DOHH2 (cell line): Measurements from ENCODE around the gene IL19.

Experiments
- H3F3A ChIP-seq: fragments of 200-600 bp; sonication (generic), shearing (Covaris generic); 2 replicates; pipeline ENCODE4 v1.6.0; 2016; ENCODE audit warnings: antibody characterized with exemption, mild to moderate bottlenecking; ENCODE audit not compliant: control insufficient read depth, insufficient read depth
- H3K27ac ChIP-seq: fragments of 200-600 bp; sonication (generic); 2 replicates; pipeline ENCODE4 v1.5.1; 2014; ENCODE audit warnings: low read depth, mild to moderate bottlenecking, low read length, moderate library complexity
- H3K27me3 ChIP-seq: fragments of 200-600 bp; sonication (generic); 2 replicates; pipeline ENCODE4 v1.6.1; 2014; ENCODE audit warnings: mild to moderate bottlenecking, low read length, mixed read lengths; ENCODE audit not compliant: control insufficient read depth
- H3K36me3 ChIP-seq: fragments of 200-600 bp; sonication (generic); 2 replicates; pipeline ENCODE4 v1.6.1; 2014; ENCODE audit warnings: mild to moderate bottlenecking, low read length, moderate library complexity, mixed read lengths; ENCODE audit not compliant: control insufficient read depth
- H3K4me1 ChIP-seq: fragments of 200-600 bp; sonication (generic); 2 replicates; pipeline ENCODE4 v1.6.1; 2014; ENCODE audit warnings: mild to moderate bottlenecking, low read length, mixed read lengths; ENCODE audit not compliant: control insufficient read depth
- H3K4me2 ChIP-seq: fragments of 200-600 bp; sonication (generic); 2 replicates; pipeline ENCODE4 v1.6.0; 2014; ENCODE audit warnings: mild to moderate bottlenecking, low read length, moderate library complexity
- H3K4me3 ChIP-seq: fragments of 200-600 bp; sonication (generic); 2 replicates; pipeline ENCODE4 v1.5.1; 2014; ENCODE audit warnings: mild to moderate bottlenecking, low read length, mixed read lengths
- H3K79me2 ChIP-seq: fragments of 200-600 bp; sonication (generic); 2 replicates; pipeline ENCODE4 v1.6.1; 2014; ENCODE audit warnings: mild to moderate bottlenecking, low read length, mixed read lengths; ENCODE audit not compliant: control insufficient read depth
- H3K9me2 ChIP-seq: fragments of 200-600 bp; sonication (generic); replicated peaks from 2 replicates; pipeline ENCODE4 v1.6.1; 2014; ENCODE audit warnings: mild to moderate bottlenecking, low read length, mixed read lengths; ENCODE audit not compliant: control insufficient read depth
- H3K9me3 ChIP-seq: fragments of 200-600 bp; sonication (generic); 2 replicates; pipeline ENCODE4 v1.6.1; 2014; ENCODE audit warnings: antibody characterized with exemption, low read length, mixed read lengths; ENCODE audit not compliant: control insufficient read depth, insufficient read depth
- H4K20me1 ChIP-seq: fragments of 200-600 bp; sonication (generic); 2 replicates; pipeline ENCODE4 v1.6.0; 2014; ENCODE audit warnings: low read depth, mild to moderate bottlenecking, antibody characterized with exemption, low read length, moderate library complexity; ENCODE audit not compliant: control insufficient read depth, insufficient read depth
- EZH2phosphoT487 ChIP-seq: fragments of 200-600 bp; sonication (generic); IDR thresholded peaks from 2 replicates; pipeline ENCODE4 v1.6.1; 2017; ENCODE audit warnings: borderline replicate concordance, mild to moderate bottlenecking, antibody characterized with exemption, low read length, moderate library complexity, mixed read lengths
- TF ChIP-seq, protein P1 (sequence below): fragments of 200-600 bp; sonication (generic); IDR thresholded peaks from one replicate; pipeline ENCODE4 v1.5.1; 2014; ENCODE audit warnings: antibody characterized with exemption, mild to moderate bottlenecking, low read depth, low read length; ENCODE audit not compliant: poor library complexity, severe bottlenecking

The IL19 gene

DNA sequence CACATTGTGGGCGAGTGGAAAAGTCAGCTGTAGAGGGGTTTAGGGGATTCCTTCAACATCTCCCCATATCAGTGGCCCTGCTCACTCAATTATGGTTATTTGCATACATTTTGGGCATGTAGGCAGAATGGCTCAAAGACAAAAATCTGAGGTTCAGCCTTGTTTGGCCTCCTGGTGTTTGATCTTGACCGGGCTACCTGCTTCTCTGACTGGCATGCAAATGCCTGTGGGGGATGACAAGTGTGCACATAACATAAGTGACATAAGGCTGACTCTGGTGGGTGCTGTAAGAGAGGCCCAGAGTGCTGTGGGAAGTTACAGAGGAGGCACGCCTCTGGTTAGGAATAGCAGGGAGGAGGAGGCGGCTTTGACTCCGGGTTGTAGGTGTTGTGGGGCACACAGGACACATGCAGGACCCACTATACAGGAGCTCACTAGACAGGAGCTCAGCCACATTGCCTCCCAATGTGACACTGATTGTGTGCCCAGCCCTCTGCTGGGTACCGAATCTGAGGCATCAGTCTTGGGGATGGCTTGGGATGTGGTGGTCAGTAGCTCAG lies 29.4 kb upstream of the IL19 start:
- TF ChIP-seq, protein P1, sequence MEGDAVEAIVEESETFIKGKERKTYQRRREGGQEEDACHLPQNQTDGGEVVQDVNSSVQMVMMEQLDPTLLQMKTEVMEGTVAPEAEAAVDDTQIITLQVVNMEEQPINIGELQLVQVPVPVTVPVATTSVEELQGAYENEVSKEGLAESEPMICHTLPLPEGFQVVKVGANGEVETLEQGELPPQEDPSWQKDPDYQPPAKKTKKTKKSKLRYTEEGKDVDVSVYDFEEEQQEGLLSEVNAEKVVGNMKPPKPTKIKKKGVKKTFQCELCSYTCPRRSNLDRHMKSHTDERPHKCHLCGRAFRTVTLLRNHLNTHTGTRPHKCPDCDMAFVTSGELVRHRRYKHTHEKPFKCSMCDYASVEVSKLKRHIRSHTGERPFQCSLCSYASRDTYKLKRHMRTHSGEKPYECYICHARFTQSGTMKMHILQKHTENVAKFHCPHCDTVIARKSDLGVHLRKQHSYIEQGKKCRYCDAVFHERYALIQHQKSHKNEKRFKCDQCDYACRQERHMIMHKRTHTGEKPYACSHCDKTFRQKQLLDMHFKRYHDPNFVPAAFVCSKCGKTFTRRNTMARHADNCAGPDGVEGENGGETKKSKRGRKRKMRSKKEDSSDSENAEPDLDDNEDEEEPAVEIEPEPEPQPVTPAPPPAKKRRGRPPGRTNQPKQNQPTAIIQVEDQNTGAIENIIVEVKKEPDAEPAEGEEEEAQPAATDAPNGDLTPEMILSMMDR: no peak
- no peak for TF ChIP-seq EZH2phosphoT487
- H3F3A ChIP-seq: peaks cover 12% of the 10 kb centered on the region
- H3K4me1 ChIP-seq: peaks cover 34% of the 10 kb centered on the region
- H3K4me3 ChIP-seq: no peak overlapping the region
- no peaks in the 10 kb centered on the region for H3K9me3 ChIP-seq
- no peaks in the 10 kb centered on the region for H3K36me3 ChIP-seq
- peaks cover 45% of the 10 kb centered on the region for H3K27me3 ChIP-seq
- peaks cover 4% of the 10 kb centered on the region; the same call in 1 of the 2 replicates for H4K20me1 ChIP-seq
- no peak overlapping the region for H3K4me2 ChIP-seq
- H3K79me2 ChIP-seq: no peaks in the 10 kb centered on the region
- H3K27ac ChIP-seq: no peak overlapping the region
- no peaks in the 10 kb centered on the region for H3K9me2 ChIP-seq

DNA sequence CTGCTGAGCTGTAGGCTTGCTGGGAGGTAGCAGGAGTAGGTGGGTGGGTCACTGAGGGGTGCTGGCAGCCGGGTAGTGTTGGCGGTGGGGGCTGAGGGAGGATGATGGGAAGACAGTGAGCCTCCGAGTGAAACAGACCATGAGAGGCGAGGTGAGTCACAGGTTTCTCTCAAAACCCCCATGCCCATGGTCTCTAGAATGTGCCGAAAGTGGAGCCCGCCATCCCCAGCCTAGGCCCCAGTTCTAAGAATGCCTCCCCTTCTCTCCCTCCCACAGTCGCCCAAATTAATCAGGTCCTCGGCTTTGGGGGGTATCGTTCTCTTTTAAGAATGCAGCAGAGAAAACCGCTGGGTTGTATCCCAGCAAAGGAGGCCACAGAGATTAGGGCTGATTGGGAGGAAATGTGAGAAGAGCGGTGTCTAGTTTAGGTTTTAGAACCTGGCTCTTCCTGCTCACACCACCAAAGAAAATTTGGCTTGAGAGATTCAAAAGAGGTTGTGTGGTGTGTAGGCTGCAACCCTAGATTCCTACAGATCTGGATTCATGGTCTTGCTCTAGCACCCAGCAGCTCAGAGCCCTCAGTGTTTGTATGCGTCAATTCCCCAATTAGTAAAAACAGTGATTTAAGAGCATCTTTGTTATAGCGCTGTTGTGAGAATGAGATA lies 27.7 kb upstream of the IL19 start:
- no peaks in the 10 kb centered on the region for H3K79me2 ChIP-seq
- H3K9me2 ChIP-seq: no peaks in the 10 kb centered on the region
- H3K4me3 ChIP-seq: no peak overlapping the region
- TF ChIP-seq, protein P1: no peak
- no peak for TF ChIP-seq EZH2phosphoT487
- H4K20me1 ChIP-seq: peaks cover 4% of the 10 kb centered on the region; the same call in 1 of the 2 replicates
- H3K9me3 ChIP-seq: no peaks in the 10 kb centered on the region
- no peaks in the 10 kb centered on the region for H3K36me3 ChIP-seq
- peaks cover 45% of the 10 kb centered on the region for H3K27me3 ChIP-seq
- H3K4me1 ChIP-seq: peaks cover 33% of the 10 kb centered on the region
- H3F3A ChIP-seq: peaks cover 12% of the 10 kb centered on the region
- H3K4me2 ChIP-seq: no peak overlapping the region
- H3K27ac ChIP-seq: no peak overlapping the region

GRCh38 chr1:206744683-206745082 lies 25.9 kb upstream of the IL19 start:
- no peaks in the 10 kb centered on the region for H3K9me3 ChIP-seq

More at GRCh38 chr1:206744683-206745082, 25.9 kb upstream of the IL19 start:
- H4K20me1 ChIP-seq: peaks cover 8% of the 10 kb centered on the region; the same call in 1 of the 2 replicates
- H3K79me2 ChIP-seq: no peaks in the 10 kb centered on the region
- no peaks in the 10 kb centered on the region for H3K9me2 ChIP-seq
- no peaks in the 10 kb centered on the region for H3K36me3 ChIP-seq
- peaks cover 9% of the 10 kb centered on the region for H3F3A ChIP-seq
- H3K4me2 ChIP-seq: no peak overlapping the region
- no peak overlapping the region for H3K27ac ChIP-seq
- H3K4me3 ChIP-seq: no peak overlapping the region
- TF ChIP-seq, protein P1: no peak
- no peak for TF ChIP-seq EZH2phosphoT487
- H3K27me3 ChIP-seq: peaks cover 58% of the 10 kb centered on the region
- H3K4me1 ChIP-seq: peaks cover 15% of the 10 kb centered on the region
